Gastrocnemius medialis (tissue), 4 donors: Measurements from ENCODE around the gene IL17RE. TPM values are rescaled to one million over a fixed set of nuclear protein-coding genes. Genes with fewer than 3 reads are reported as not detected.

Experiments used
- ATAC-seq, 2 donors: fragments of 150-250 bp; one replicate each; pipeline ENCODE4 v1.9.1; 2016
- DNase-seq, 2 donors: peaks; one replicate each; pipeline ENCODE4 v3.0.0-alpha.2; 2019
- H3K27ac ChIP-seq, 4 donors: fragments of 200-600 bp; sonication (generic); 1 replicate in 1 of 4; 2 replicates in 3 of 4; pipeline ENCODE4 v1.5.1; 2016 to 2018; ENCODE audit warnings: mild to moderate bottlenecking in 2 of 4, moderate library complexity in 1 of 4
- H3K27me3 ChIP-seq, 3 donors: fragments of 200-600 bp; sonication (generic) in 2 of 3; 1 replicate in 1 of 3; 2 replicates in 2 of 3; pipeline versions ENCODE4 v1.5.1 to v1.6.0; 2016 to 2019; ENCODE audit warnings: mild to moderate bottlenecking in 1 of 3, moderate library complexity in 1 of 3
- H3K36me3 ChIP-seq, 2 donors: fragments of 200-600 bp; sonication (generic) in 1 of 2; one replicate each; pipeline ENCODE4 v1.5.1; 2017 to 2018
- H3K4me1 ChIP-seq, 2 donors: fragments of 200-600 bp; sonication (generic) in 1 of 2; one replicate each; pipeline ENCODE4 v1.5.1; 2016 to 2017; ENCODE audit warnings: mild to moderate bottlenecking in 2 of 2
- H3K4me3 ChIP-seq, 4 donors: fragments of 200-600 bp; sonication (generic) in 3 of 4; 1 replicate in 1 of 4; 2 replicates in 3 of 4; pipeline ENCODE4 v1.5.1; 2016 to 2019; ENCODE audit warnings: mild to moderate bottlenecking in 2 of 4
- H3K9me3 ChIP-seq, 3 donors: fragments of 200-600 bp; sonication (generic) in 2 of 3; 1 replicate in 1 of 3; 2 replicates in 2 of 3; pipeline ENCODE4 v1.5.1; 2016 to 2019
- CTCF ChIP-seq, 5 experiments: fragments of 450-650 bp in 3 of 5; fragments of 200-600 bp in 2 of 5; sonication (generic) in 2 of 5; IDR thresholded peaks in 4 of 5; conservative IDR thresholded peaks in 1 of 5; 1 replicate in 4 of 5; 2 replicates in 1 of 5; pipeline ENCODE4 v1.5.1; 2016 to 2019; ENCODE audit warnings: antibody characterized with exemption in 5 of 5, mild to moderate bottlenecking in 3 of 5, moderate library complexity in 3 of 5
- POLR2A ChIP-seq, 2 donors: fragments of 450-650 bp; IDR thresholded peaks; one replicate each; pipeline ENCODE4 v1.6.1; 2017; ENCODE audit warnings: antibody characterized with exemption in 2 of 2, mild to moderate bottlenecking in 2 of 2, moderate library complexity in 2 of 2
- in situ Hi-C, 4 donors: fragments of 200-750 bp; cut with MboI; loops; one replicate each; pipeline versions ENCODE4 v1.15.0 to v1.8.0; 2017; ENCODE audit warnings: low sequenced_read_pairs in 4 of 4
- intact Hi-C: fragments of 100-400 bp; cut with DNase I; formaldehyde crosslinking; loops from one replicate; pipeline ENCODE4 v1.15.1; 2023; ENCODE audit warnings: low total_unique reads
- total RNA-seq, 4 donors: library from RNA; depleted of rRNA; stranded (reverse); fragments of >200 nt; gene quantifications; one replicate each; pipeline versions ENCODE4 v1.1.0 to v1.2.3, GENCODE V29; 2016

The IL17RE gene
- total RNA-seq, 4 donors from 2014 or later, result 0.20 to 1.5 (median 0.64) TPM; not detected in 1

DNA sequence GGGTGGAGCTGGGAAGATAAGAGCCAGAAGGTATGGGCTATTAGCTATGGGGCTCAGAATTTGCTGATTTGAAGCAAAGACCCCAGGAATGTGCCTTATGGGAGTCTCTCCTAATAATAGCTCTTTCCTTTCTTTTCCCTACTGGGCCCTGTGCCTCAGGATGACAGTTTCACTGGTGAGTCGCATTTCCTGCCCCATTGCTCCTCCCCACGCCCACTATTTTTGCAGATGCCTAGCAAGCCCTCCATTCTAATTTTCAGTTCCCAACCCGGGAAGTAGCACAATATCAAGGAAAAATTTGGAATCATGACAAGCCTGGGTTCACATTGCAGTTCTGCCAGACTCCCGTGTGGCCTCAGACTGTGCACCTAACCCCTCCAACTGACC, 583 bp downstream of the IL17RE start:
- in situ Hi-C loops (no loop called here), intact Hi-C loops (no loop called here)
- peak overlapping the region in 1 of 4 donors; percentile 25 for H3K4me3 ChIP-seq
- no peak for ATAC-seq
- H3K4me1 ChIP-seq, result peaks cover 0 to 2% of the 10 kb centered on the region in 2 donors
- H3K27ac ChIP-seq, result peak overlapping the region in 2 of 4 donors; percentile 12 to 43
- no peaks in the 10 kb centered on the region for H3K36me3 ChIP-seq
- TF ChIP-seq CTCF (IDR thresholded peaks at IDR 0.05 in 4 of 5, conservative IDR thresholded peaks at IDR 0.05 in 1 of 5), result no peak
- TF ChIP-seq POLR2A (IDR thresholded peaks at IDR 0.05), result no peak
- H3K9me3 ChIP-seq, result no peaks in the 10 kb centered on the region
- no peak for DNase-seq
- no peaks in the 10 kb centered on the region for H3K27me3 ChIP-seq

GRCh38 chr3:9903904-9904303, 1.3 kb downstream of the IL17RE start:
- no peak for TF ChIP-seq CTCF (IDR thresholded peaks at IDR 0.05 in 4 of 5, conservative IDR thresholded peaks at IDR 0.05 in 1 of 5)
- TF ChIP-seq POLR2A (IDR thresholded peaks at IDR 0.05), result no peak
- in situ Hi-C loops (no loop called here), intact Hi-C loops (no loop called here)
- Histone ChIP-seq H3K36me3 (no peaks in the 10 kb centered on the region), H3K27ac (no peak overlapping the region), H3K9me3 (no peaks in the 10 kb centered on the region), H3K4me3 (no peak overlapping the region), H3K27me3 (no peaks in the 10 kb centered on the region), H3K4me1 (no peaks in the 10 kb centered on the region)
- no peak for ATAC-seq
- DNase-seq, result no peak

DNA sequence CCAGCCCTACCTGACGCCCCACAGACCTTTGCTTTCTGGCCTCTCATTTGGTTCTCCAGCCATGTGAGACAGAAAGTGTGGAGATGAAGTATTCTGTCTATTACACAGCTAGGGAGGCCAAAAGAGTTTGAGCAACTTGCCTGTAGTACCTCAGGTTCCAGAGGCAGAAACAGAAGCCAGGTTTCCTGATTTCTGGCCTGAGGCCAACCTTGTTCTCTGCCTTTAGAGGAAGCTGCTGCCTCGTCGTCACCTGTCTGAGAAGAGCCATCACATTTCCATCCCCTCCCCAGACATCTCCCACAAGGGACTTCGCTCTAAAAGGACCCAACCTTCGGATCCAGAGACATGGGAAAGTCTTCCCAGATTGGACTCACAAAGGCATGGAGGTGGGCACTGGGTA, 3.8 kb downstream of the IL17RE start:
- Histone ChIP-seq H3K36me3 (no peaks in the 10 kb centered on the region), H3K27ac (no peak overlapping the region), H3K4me1 (no peaks in the 10 kb centered on the region), H3K9me3 (no peaks in the 10 kb centered on the region), H3K4me3 (no peak overlapping the region), H3K27me3 (no peaks in the 10 kb centered on the region)
- TF ChIP-seq CTCF (IDR thresholded peaks at IDR 0.05 in 4 of 5, conservative IDR thresholded peaks at IDR 0.05 in 1 of 5) (no peak), POLR2A (IDR thresholded peaks at IDR 0.05) (no peak)
- DNase-seq, result no peak
- in situ Hi-C loops (no loop called here), intact Hi-C loops (no loop called here)
- no peak for ATAC-seq

- Histone ChIP-seq H3K36me3 (no peaks in the 10 kb centered on the region), H3K4me1 (no peaks in the 10 kb centered on the region), H3K4me3 (no peak overlapping the region), H3K27ac (no peak overlapping the region), H3K9me3 (no peaks in the 10 kb centered on the region), H3K27me3 (no peaks in the 10 kb centered on the region)
- no peak for ATAC-seq
- in situ Hi-C loops, result no loop called here
- no peak for TF ChIP-seq POLR2A (IDR thresholded peaks at IDR 0.05)
- TF ChIP-seq CTCF (IDR thresholded peaks at IDR 0.05 in 4 of 5, conservative IDR thresholded peaks at IDR 0.05 in 1 of 5), result no peak
- intact Hi-C loops, result no loop called here
- no peak for DNase-seq
Observed at GRCh38 chr3:9908286-9908685, 5.6 kb downstream of the IL17RE start.
